ENCODE measurements around the gene TMBIM1.

TMBIM1 gene

DNA sequence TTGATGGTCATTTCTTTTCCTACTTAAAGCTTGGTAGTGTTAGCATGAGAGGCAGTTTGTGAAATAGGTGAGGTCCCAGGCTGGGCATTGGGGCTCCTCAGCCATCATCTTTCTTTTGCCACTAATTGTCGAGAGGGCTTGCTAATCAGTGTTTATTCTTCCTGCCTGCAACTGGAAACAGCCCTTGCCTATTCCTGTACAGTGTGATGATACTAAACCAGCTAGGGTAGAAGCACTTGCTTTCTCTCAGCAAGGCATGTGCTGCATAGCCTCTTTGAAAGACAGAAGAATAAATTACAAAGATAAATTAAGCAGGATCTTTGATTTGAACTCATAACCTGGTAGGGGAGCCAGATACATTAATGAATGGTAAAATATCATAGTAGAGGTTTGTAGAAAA lies 48.1 kb downstream of the TMBIM1 start:
- Histone ChIP-seq H3K36me3 (ENCODE audit: control insufficient read depth in 2 of 2, insufficient read depth in 1 of 2, low read length in 2 of 2) (peaks cover 74 to 100% of the 10 kb centered on the region in 2 experiments), H3K4me3 (ENCODE audit: low read depth, low read length) (no peak overlapping the region), H3K4me1 (ENCODE audit: control insufficient read depth, insufficient read depth, low read length) (no peaks in the 10 kb centered on the region), H3K27ac (ENCODE audit: extremely low read depth, low read depth, low read length) (no peak overlapping the region), H3K9me3 (ENCODE audit: control insufficient read depth, insufficient read depth, low read depth, low read length) (no peaks in the 10 kb centered on the region)
- POLR2A ChIA-PET, result no interaction called here
- no peak for TF ChIP-seq ZNF169 (tag by site-specific recombination; IDR thresholded peaks at IDR 0.05)
- TF ChIP-seq, protein P1, sequence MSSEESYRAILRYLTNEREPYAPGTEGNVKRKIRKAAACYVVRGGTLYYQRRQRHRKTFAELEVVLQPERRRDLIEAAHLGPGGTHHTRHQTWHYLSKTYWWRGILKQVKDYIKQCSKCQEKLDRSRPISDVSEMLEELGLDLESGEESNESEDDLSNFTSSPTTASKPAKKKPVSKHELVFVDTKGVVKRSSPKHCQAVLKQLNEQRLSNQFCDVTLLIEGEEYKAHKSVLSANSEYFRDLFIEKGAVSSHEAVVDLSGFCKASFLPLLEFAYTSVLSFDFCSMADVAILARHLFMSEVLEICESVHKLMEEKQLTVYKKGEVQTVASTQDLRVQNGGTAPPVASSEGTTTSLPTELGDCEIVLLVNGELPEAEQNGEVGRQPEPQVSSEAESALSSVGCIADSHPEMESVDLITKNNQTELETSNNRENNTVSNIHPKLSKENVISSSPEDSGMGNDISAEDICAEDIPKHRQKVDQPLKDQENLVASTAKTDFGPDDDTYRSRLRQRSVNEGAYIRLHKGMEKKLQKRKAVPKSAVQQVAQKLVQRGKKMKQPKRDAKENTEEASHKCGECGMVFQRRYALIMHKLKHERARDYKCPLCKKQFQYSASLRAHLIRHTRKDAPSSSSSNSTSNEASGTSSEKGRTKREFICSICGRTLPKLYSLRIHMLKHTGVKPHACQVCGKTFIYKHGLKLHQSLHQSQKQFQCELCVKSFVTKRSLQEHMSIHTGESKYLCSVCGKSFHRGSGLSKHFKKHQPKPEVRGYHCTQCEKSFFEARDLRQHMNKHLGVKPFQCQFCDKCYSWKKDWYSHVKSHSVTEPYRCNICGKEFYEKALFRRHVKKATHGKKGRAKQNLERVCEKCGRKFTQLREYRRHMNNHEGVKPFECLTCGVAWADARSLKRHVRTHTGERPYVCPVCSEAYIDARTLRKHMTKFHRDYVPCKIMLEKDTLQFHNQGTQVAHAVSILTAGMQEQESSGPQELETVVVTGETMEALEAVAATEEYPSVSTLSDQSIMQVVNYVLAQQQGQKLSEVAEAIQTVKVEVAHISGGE (tag by site-specific recombination; conservative IDR thresholded peaks at IDR 0.05; ENCODE audit: low read depth), result no peak
- no peak for TF ChIP-seq KLF16 (tag by site-specific recombination; IDR thresholded peaks at IDR 0.05)
- TF ChIP-seq AEBP2 (tag by site-specific recombination; IDR thresholded peaks at IDR 0.05; ENCODE audit: borderline replicate concordance), result no peak
- no peak for TF ChIP-seq ZNF335 (tag by site-specific recombination; conservative IDR thresholded peaks at IDR 0.05)
- TF ChIP-seq ZNF791 (tag by site-specific recombination; IDR thresholded peaks at IDR 0.05), result no peak
- TF ChIP-seq ZNF555 (tag by site-specific recombination; conservative IDR thresholded peaks at IDR 0.05), result no peak
- TF ChIP-seq ZNF175 (tag by site-specific recombination; IDR thresholded peaks at IDR 0.05), result no peak
- TF ChIP-seq ZNF768 (tag by site-specific recombination; IDR thresholded peaks at IDR 0.05), result no peak
- TF ChIP-seq ZNF510 (tag by site-specific recombination; IDR thresholded peaks at IDR 0.05; ENCODE audit: insufficient replicate concordance), result no peak
- no peak for TF ChIP-seq HOXA7 (CRISPR knock-in tag; IDR thresholded peaks at IDR 0.05; ENCODE audit: borderline replicate concordance)
- CTCF ChIA-PET, result interaction anchor here (0.7 to 3.0 kb wide), 3 partner anchors 13 to 597 kb away, joined by 3 to 12 read pairs (median 7); no protein-coding TSS in a partner anchor

- no peaks in the 10 kb centered on the region for H3K4me1 ChIP-seq (ENCODE audit: control insufficient read depth, insufficient read depth, low read length)
- H3K4me3 ChIP-seq (ENCODE audit: low read depth, low read length), result no peak overlapping the region
- TF ChIP-seq ZNF501 (tag by site-specific recombination; IDR thresholded peaks at IDR 0.05), result no peak
- no peak for TF ChIP-seq ZNF621 (tag by site-specific recombination; IDR thresholded peaks at IDR 0.05)
- no peak for TF ChIP-seq ZNF792 (tag by site-specific recombination; IDR thresholded peaks at IDR 0.05)
- no peak for TF ChIP-seq ZFP3 (tag by site-specific recombination; IDR thresholded peaks at IDR 0.05; ENCODE audit: low read depth)
- no peak for TF ChIP-seq ZNF548 (tag by site-specific recombination; IDR thresholded peaks at IDR 0.05)
- no peak for TF ChIP-seq ZNF514 (tag by site-specific recombination; IDR thresholded peaks at IDR 0.05)
- no peak for TF ChIP-seq ZNF510 (tag by site-specific recombination; IDR thresholded peaks at IDR 0.05; ENCODE audit: insufficient replicate concordance)
- no peak for TF ChIP-seq ZNF221 (tag by site-specific recombination; IDR thresholded peaks at IDR 0.05; ENCODE audit: borderline replicate concordance)
- no peak for TF ChIP-seq OVOL3 (tag by site-specific recombination; IDR thresholded peaks at IDR 0.05)
- TF ChIP-seq ZEB2 (tag by site-specific recombination; IDR thresholded peaks at IDR 0.05), result no peak
- no peak for TF ChIP-seq ZNF76 (tag by site-specific recombination; IDR thresholded peaks at IDR 0.05; ENCODE audit: borderline replicate concordance, low read depth)
- H3K36me3 ChIP-seq (ENCODE audit: control insufficient read depth in 2 of 2, insufficient read depth in 1 of 2, low read length in 2 of 2), result peaks cover 86 to 99% of the 10 kb centered on the region in 2 experiments
- no peaks in the 10 kb centered on the region for H3K9me3 ChIP-seq (ENCODE audit: control insufficient read depth, insufficient read depth, low read depth, low read length)
- POLR2A ChIA-PET, result interaction anchor here (0.7 kb wide), 1 partner anchor 131 kb away, joined by 4 read pairs; no protein-coding TSS in a partner anchor
- no peak overlapping the region for H3K27ac ChIP-seq (ENCODE audit: extremely low read depth, low read depth, low read length)
- CTCF ChIA-PET, result interaction anchor here (0.6 to 1.3 kb wide), 3 partner anchors 17 to 69 kb away, joined by 3 read pairs; no protein-coding TSS in a partner anchor
Measured at GRCh38 chr2:218238887-218239286, 53.4 kb downstream of the TMBIM1 start.
